ENCODE results near the gene MUC5AC. TPM values are rescaled to one million over a fixed set of nuclear protein-coding genes. Genes with fewer than 3 reads are reported as not detected.
"Not testable (repeated sequence)": the region's sequence is repeated elsewhere in the genome, so short reads cannot be mapped to it uniquely, and the experiment has no call there.

Gene MUC5AC
- total RNA-seq, 1 donor from 2014 or later, result not detected

- H3K4me3 Mint-ChIP-seq (ENCODE audit: unreplicated experiment), result no peak overlapping the region
- H3K27ac Mint-ChIP-seq (ENCODE audit: unreplicated experiment), result no peak overlapping the region
- no peaks in the 10 kb centered on the region for H3K36me3 Mint-ChIP-seq (ENCODE audit: low read depth, unreplicated experiment)
- H3K4me1 Mint-ChIP-seq (ENCODE audit: unreplicated experiment), result peaks cover 4% of the 10 kb centered on the region
- DNase-seq (ENCODE audit: low spot score), result peak; percentile 5
- H3K9me3 Mint-ChIP-seq (ENCODE audit: unreplicated experiment), result no peaks in the 10 kb centered on the region
- peaks cover 2% of the 10 kb centered on the region for H3K27me3 Mint-ChIP-seq (ENCODE audit: unreplicated experiment)
- TF ChIP-seq CTCF (IDR thresholded peaks at IDR 0.05; ENCODE audit: unreplicated experiment), result no peak
Measured at GRCh38 chr11:1153105-1153950, 4.4 kb upstream of the MUC5AC start.

- no peak overlapping the region for H3K27ac Mint-ChIP-seq (ENCODE audit: unreplicated experiment)
- TF ChIP-seq CTCF (IDR thresholded peaks at IDR 0.05; ENCODE audit: unreplicated experiment), result no peak
- no peaks in the 10 kb centered on the region for H3K9me3 Mint-ChIP-seq (ENCODE audit: unreplicated experiment)
- DNase-seq (ENCODE audit: low spot score), result peak; percentile 3
- no peaks in the 10 kb centered on the region for H3K36me3 Mint-ChIP-seq (ENCODE audit: low read depth, unreplicated experiment)
- peaks cover 2% of the 10 kb centered on the region for H3K27me3 Mint-ChIP-seq (ENCODE audit: unreplicated experiment)
- no peak overlapping the region for H3K4me3 Mint-ChIP-seq (ENCODE audit: unreplicated experiment)
- peaks cover 4% of the 10 kb centered on the region for H3K4me1 Mint-ChIP-seq (ENCODE audit: unreplicated experiment)
Measured at GRCh38 chr11:1153951-1154493, 3.7 kb upstream of the MUC5AC start.

- H3K4me3 Mint-ChIP-seq (ENCODE audit: unreplicated experiment); DNase-seq (ENCODE audit: low spot score); H3K36me3 Mint-ChIP-seq (ENCODE audit: low read depth, unreplicated experiment); H3K9me3 Mint-ChIP-seq (ENCODE audit: unreplicated experiment); H3K4me1 Mint-ChIP-seq (ENCODE audit: unreplicated experiment); H3K27me3 Mint-ChIP-seq (ENCODE audit: unreplicated experiment); H3K27ac Mint-ChIP-seq (ENCODE audit: unreplicated experiment): not testable (repeated sequence)
Measured at GRCh38 chr11:1154656-1155055, 3.1 kb upstream of the MUC5AC start.

GRCh38 chr11:1155274-1155693, 2.5 kb upstream of the MUC5AC start:
- Mint-ChIP-seq H3K4me1 (ENCODE audit: unreplicated experiment) (peaks cover 4% of the 10 kb centered on the region), H3K9me3 (ENCODE audit: unreplicated experiment) (no peaks in the 10 kb centered on the region), H3K36me3 (ENCODE audit: low read depth, unreplicated experiment) (no peaks in the 10 kb centered on the region), H3K27me3 (ENCODE audit: unreplicated experiment) (peaks cover 2% of the 10 kb centered on the region), H3K4me3 (ENCODE audit: unreplicated experiment) (no peak overlapping the region), H3K27ac (ENCODE audit: unreplicated experiment) (no peak overlapping the region)
- no peak for TF ChIP-seq CTCF (IDR thresholded peaks at IDR 0.05; ENCODE audit: unreplicated experiment)
- no peak for DNase-seq (ENCODE audit: low spot score)

- Mint-ChIP-seq H3K36me3 (ENCODE audit: low read depth, unreplicated experiment) (no peaks in the 10 kb centered on the region), H3K27ac (ENCODE audit: unreplicated experiment) (peak overlapping the region; percentile 32), H3K4me1 (ENCODE audit: unreplicated experiment) (no peaks in the 10 kb centered on the region), H3K9me3 (ENCODE audit: unreplicated experiment) (no peaks in the 10 kb centered on the region), H3K27me3 (ENCODE audit: unreplicated experiment) (peaks cover 2% of the 10 kb centered on the region), H3K4me3 (ENCODE audit: unreplicated experiment) (no peak overlapping the region)
- DNase-seq (ENCODE audit: low spot score), result no peak
- TF ChIP-seq CTCF (IDR thresholded peaks at IDR 0.05; ENCODE audit: unreplicated experiment), result no peak
Measured at GRCh38 chr11:1156506-1157340, 1.0 kb upstream of the MUC5AC start.
